Kasumi-1 (cell line): Measurements from ENCODE around the gene SLC6A3.
A peak's percentile ranks its signal among the peaks of the same experiment; 100 is the strongest.

Experiments
- DNase-seq, 2 experiments: peaks; one replicate each; lab custom pipeline; 2025; lab: John Stamatoyannopoulos, UW

The SLC6A3 gene

GRCh38 chr5:1420211-1421195 lies 24.7 kb downstream of the SLC6A3 start:
- no peak for DNase-seq

- no peak for DNase-seq
Measured at GRCh38 chr5:1419476-1420210, 25.6 kb downstream of the SLC6A3 start.

GRCh38 chr5:1418921-1419280 lies 26.3 kb downstream of the SLC6A3 start:
- no peak for DNase-seq

- DNase-seq: no peak
Measured at GRCh38 chr5:1418238-1418920, 26.9 kb downstream of the SLC6A3 start.

GRCh38 chr5:1417586-1418225 lies 27.5 kb downstream of the SLC6A3 start:
- DNase-seq: no peak

GRCh38 chr5:1416856-1417469 lies 28.3 kb downstream of the SLC6A3 start:
- DNase-seq: no peak

- DNase-seq: no peak
Measured at GRCh38 chr5:1415626-1416360, 29.4 kb downstream of the SLC6A3 start.

GRCh38 chr5:1415059-1415425 lies 30.2 kb downstream of the SLC6A3 start:
- no peak for DNase-seq

GRCh38 chr5:1414311-1415058 lies 30.8 kb downstream of the SLC6A3 start:
- DNase-seq: peak in 1 of 2 experiments; percentile 1

- DNase-seq: no peak
Measured at GRCh38 chr5:1413611-1414241, 31.5 kb downstream of the SLC6A3 start.

GRCh38 chr5:1413211-1413610 lies 32.0 kb downstream of the SLC6A3 start:
- no peak for DNase-seq

- no peak for DNase-seq
Measured at GRCh38 chr5:1412621-1413020, 32.6 kb downstream of the SLC6A3 start.

GRCh38 chr5:1412163-1412562 lies 33.1 kb downstream of the SLC6A3 start:
- DNase-seq: no peak

GRCh38 chr5:1411099-1411498 lies 34.1 kb downstream of the SLC6A3 start:
- no peak for DNase-seq

GRCh38 chr5:1410156-1411014 lies 34.9 kb downstream of the SLC6A3 start:
- DNase-seq: no peak

- DNase-seq: peak; percentile 27 to 38
Measured at GRCh38 chr5:1409381-1410110, 35.7 kb downstream of the SLC6A3 start.

GRCh38 chr5:1406681-1407640 lies 38.3 kb downstream of the SLC6A3 start:
- DNase-seq: no peak
